Astrocyte (in vitro differentiated cells and primary cell): ENCODE results near the gene DNAJC7. TPM values are rescaled to one million over a fixed set of nuclear protein-coding genes. Genes with fewer than 3 reads are reported as not detected.

ENCODE experiments used
- DNase-seq: peaks from one replicate; pipeline ENCODE4 v3.0.0-alpha.2; 2010; ENCODE audit warnings: low read depth
- FAIRE-seq: peaks from 2 replicates; lab custom pipeline; 2011; peaks lifted over from hg19 to GRCh38; lab: Jason Lieb, UNC
- H2AFZ ChIP-seq: 2 replicates; pipeline ENCODE4 v1.6.0; 2012; ENCODE audit warnings: low read depth, low read length, inconsistent platforms
- H3K27ac ChIP-seq: 2 replicates; pipeline ENCODE4 v1.5.1; 2011; ENCODE audit warnings: low read depth, low read length, inconsistent platforms
- H3K27me3 ChIP-seq: 2 replicates; pipeline ENCODE4 v1.6.0; 2011; ENCODE audit warnings: low read length, inconsistent platforms; ENCODE audit not compliant: insufficient read depth
- H3K36me3 ChIP-seq: 2 replicates; pipeline ENCODE4 v1.5.1; 2011; ENCODE audit warnings: low read length, inconsistent platforms; ENCODE audit not compliant: insufficient read depth
- H3K4me1 ChIP-seq: 2 replicates; pipeline ENCODE4 v1.5.1; 2011; ENCODE audit warnings: low read length, inconsistent platforms; ENCODE audit not compliant: insufficient read depth
- H3K4me2 ChIP-seq: 2 replicates; pipeline ENCODE4 v1.6.0; 2012; ENCODE audit warnings: low read length, inconsistent platforms
- H3K4me3 ChIP-seq: 2 replicates; pipeline ENCODE4 v1.5.1; 2011; ENCODE audit warnings: low read depth, mild to moderate bottlenecking, low read length, inconsistent platforms; ENCODE audit not compliant: insufficient read depth
- H3K79me2 ChIP-seq: 2 replicates; pipeline ENCODE4 v1.6.0; 2012; ENCODE audit warnings: mild to moderate bottlenecking, low read length, inconsistent platforms; ENCODE audit not compliant: insufficient read depth
- H3K9ac ChIP-seq: 2 replicates; pipeline ENCODE4 v1.6.0; 2012; ENCODE audit warnings: mild to moderate bottlenecking, low read length, inconsistent platforms
- H3K9me3 ChIP-seq: 2 replicates; pipeline ENCODE4 v1.5.1; 2012; ENCODE audit warnings: low read depth, mild to moderate bottlenecking, low read length, inconsistent platforms; ENCODE audit not compliant: insufficient read depth
- H4K20me1 ChIP-seq: 2 replicates; pipeline ENCODE4 v1.6.0; 2012; ENCODE audit warnings: low read length, inconsistent platforms; ENCODE audit not compliant: insufficient read depth
- H3K27ac Mint-ChIP-seq: one replicate; pipeline ENCODE4 v1.8.0; 2021; ENCODE audit warnings: mild to moderate bottlenecking, mixed read lengths; ENCODE audit not compliant: unreplicated experiment
- H3K27me3 Mint-ChIP-seq: one replicate; pipeline ENCODE4 v1.8.0; 2021; ENCODE audit warnings: low read depth, mixed read lengths; ENCODE audit not compliant: unreplicated experiment
- H3K36me3 Mint-ChIP-seq: one replicate; pipeline ENCODE4 v1.8.0; 2021; ENCODE audit warnings: low read depth, mixed read lengths; ENCODE audit not compliant: unreplicated experiment
- H3K4me1 Mint-ChIP-seq: one replicate; pipeline ENCODE4 v1.8.0; 2021; ENCODE audit warnings: low read depth, mixed read lengths; ENCODE audit not compliant: unreplicated experiment
- H3K4me3 Mint-ChIP-seq: one replicate; pipeline ENCODE4 v1.8.0; 2021; ENCODE audit warnings: mild to moderate bottlenecking, moderate library complexity, mixed read lengths; ENCODE audit not compliant: unreplicated experiment
- H3K9me3 Mint-ChIP-seq: one replicate; pipeline ENCODE4 v1.8.0; 2021; ENCODE audit warnings: mild to moderate bottlenecking, mixed read lengths; ENCODE audit not compliant: unreplicated experiment
- CTCF ChIP-seq: IDR thresholded peaks from 2 replicates; pipeline ENCODE4 v1.5.1; 2011; ENCODE audit warnings: low read depth, mild to moderate bottlenecking, inconsistent platforms, low read length, moderate library complexity; ENCODE audit not compliant: insufficient read depth
- EZH2 ChIP-seq: IDR thresholded peaks from 2 replicates; pipeline ENCODE4 v1.6.1; 2012; ENCODE audit warnings: mild to moderate bottlenecking, low read length, inconsistent platforms; ENCODE audit not compliant: insufficient read depth
- total RNA-seq: library from RNA; stranded (reverse); gene quantifications from 2 replicates; pipeline ENCODE4 v1.2.1, GENCODE V29; 2021

The DNAJC7 gene
- total RNA-seq, 1 donor from 2014 or later = 96.0 TPM

GRCh38 chr17:41967141-41967920 lies 49.9 kb downstream of the DNAJC7 start:
- H3K79me2 ChIP-seq = peaks cover 54% of the 10 kb centered on the region
- H3K4me3 Mint-ChIP-seq = peak overlapping the region; percentile 89

GRCh38 chr17:41966463-41967140 lies 50.6 kb downstream of the DNAJC7 start, which contains the start of gene CNP:
CNP (plus strand) TSS chr17:41966795; CDS start chr17:41966885, 90 bp downstream.
- H2AFZ ChIP-seq = peak within 1 kb of the TSS; percentile 19
- Mint-ChIP-seq H3K27me3 (peaks cover 1% of the 10 kb centered on the region), H3K9me3 (no peaks in the 10 kb centered on the region), H3K27ac (peak within 1 kb of the TSS; percentile 86), H3K4me1 (peaks cover 14% of the 10 kb centered on the region), H3K4me3 (peak within 1 kb of the TSS; percentile 89), H3K36me3 (peaks cover 19% of the 10 kb centered on the region)
- DNase-seq (peak; percentile 78), FAIRE-seq (no peak)
- peaks cover 11% of the 10 kb centered on the region for H3K36me3 ChIP-seq
- H3K79me2 ChIP-seq = peaks cover 46% of the 10 kb centered on the region
- peak within 1 kb of the TSS; percentile 86 for H3K4me2 ChIP-seq
- TF ChIP-seq EZH2 (no peak), CTCF (no peak)
- H3K9ac ChIP-seq = peak within 1 kb of the TSS; percentile 96
- H3K27ac ChIP-seq = peak within 1 kb of the TSS; percentile 72
- peaks cover 23% of the 10 kb centered on the region for H3K4me1 ChIP-seq
- H3K4me3 ChIP-seq = peak within 1 kb of the TSS; percentile 84
- H4K20me1 ChIP-seq = peaks cover 33% of the 10 kb centered on the region
- no peaks in the 10 kb centered on the region for H3K9me3 ChIP-seq
- H3K27me3 ChIP-seq = no peaks in the 10 kb centered on the region

More at GRCh38 chr17:41967141-41967920, 49.9 kb downstream of the DNAJC7 start:
- peak overlapping the region; percentile 15 for H2AFZ ChIP-seq
- peaks cover 20% of the 10 kb centered on the region for H3K36me3 Mint-ChIP-seq
- DNase-seq = no peak
- peaks cover 11% of the 10 kb centered on the region for H3K36me3 ChIP-seq
- peak overlapping the region; percentile 72 for H3K27ac ChIP-seq
- no peaks in the 10 kb centered on the region for H3K9me3 Mint-ChIP-seq
- H3K9ac ChIP-seq = peak overlapping the region; percentile 96
- no peak for TF ChIP-seq CTCF
- peaks cover 14% of the 10 kb centered on the region for H3K4me1 Mint-ChIP-seq
- peaks cover 1% of the 10 kb centered on the region for H3K27me3 Mint-ChIP-seq
- no peaks in the 10 kb centered on the region for H3K9me3 ChIP-seq
- H4K20me1 ChIP-seq = peaks cover 40% of the 10 kb centered on the region
- peak overlapping the region; percentile 45 for H3K27ac Mint-ChIP-seq
- H3K27me3 ChIP-seq = no peaks in the 10 kb centered on the region
- peak overlapping the region; percentile 86 for H3K4me2 ChIP-seq
- FAIRE-seq = no peak
- peak overlapping the region; percentile 84 for H3K4me3 ChIP-seq
- peaks cover 23% of the 10 kb centered on the region for H3K4me1 ChIP-seq
